ENCODE results near the gene NT5DC3.

DNA sequence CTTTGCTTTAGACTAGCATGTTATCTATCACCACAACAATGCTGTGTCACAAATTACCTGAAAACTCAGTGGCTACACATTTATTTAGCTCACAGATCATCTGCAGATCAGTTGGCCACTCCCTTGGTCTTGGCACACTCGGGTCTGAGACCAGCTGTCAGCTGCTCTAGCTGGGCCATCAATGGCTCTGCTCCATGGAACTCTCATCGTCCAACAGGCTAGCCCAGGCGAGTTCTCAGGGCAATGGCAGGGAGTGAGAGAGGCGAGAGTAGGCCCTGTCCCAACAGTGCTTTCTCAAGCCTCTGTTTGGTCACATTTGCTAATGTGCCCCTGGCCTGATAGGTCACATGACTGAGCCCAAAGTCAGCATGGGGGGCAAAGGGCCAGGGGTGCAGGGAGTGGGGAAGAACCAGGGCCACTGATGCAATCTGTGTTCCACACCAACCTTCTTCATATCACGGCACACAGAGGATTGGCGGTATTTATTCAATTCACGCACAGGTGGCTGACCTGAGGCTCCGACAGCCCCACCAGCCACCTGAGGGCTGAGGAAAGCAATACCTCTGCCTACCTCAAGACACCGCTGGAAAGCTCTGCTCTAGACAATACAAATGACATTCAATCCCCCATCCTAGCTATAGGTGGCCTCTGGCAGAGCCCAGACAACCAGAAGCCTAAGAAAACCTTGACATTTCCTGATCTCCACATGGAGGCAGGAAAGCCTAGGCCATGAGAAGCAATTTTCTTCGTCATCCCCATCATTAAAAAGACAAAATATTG is 82.5 kb downstream of the NT5DC3 start:
- TF ChIP-seq POLR2AphosphoS5 (IDR thresholded peaks at IDR 0.05; ENCODE audit: insufficient read depth, low read depth, low read length) (no peak), POLR2A (IDR thresholded peaks at IDR 0.05; ENCODE audit: low read depth, low read length) (no peak), EZH2 (IDR thresholded peaks at IDR 0.05; ENCODE audit: borderline replicate concordance, low read depth, low read length, severe bottlenecking) (no peak), MYC (IDR thresholded peaks at IDR 0.05; ENCODE audit: low read depth, low read length) (no peak), JUN (IDR thresholded peaks at IDR 0.05; ENCODE audit: borderline replicate concordance, insufficient read depth, insufficient read length, low read depth) (no peak)
- TF ChIP-seq, protein P1, sequence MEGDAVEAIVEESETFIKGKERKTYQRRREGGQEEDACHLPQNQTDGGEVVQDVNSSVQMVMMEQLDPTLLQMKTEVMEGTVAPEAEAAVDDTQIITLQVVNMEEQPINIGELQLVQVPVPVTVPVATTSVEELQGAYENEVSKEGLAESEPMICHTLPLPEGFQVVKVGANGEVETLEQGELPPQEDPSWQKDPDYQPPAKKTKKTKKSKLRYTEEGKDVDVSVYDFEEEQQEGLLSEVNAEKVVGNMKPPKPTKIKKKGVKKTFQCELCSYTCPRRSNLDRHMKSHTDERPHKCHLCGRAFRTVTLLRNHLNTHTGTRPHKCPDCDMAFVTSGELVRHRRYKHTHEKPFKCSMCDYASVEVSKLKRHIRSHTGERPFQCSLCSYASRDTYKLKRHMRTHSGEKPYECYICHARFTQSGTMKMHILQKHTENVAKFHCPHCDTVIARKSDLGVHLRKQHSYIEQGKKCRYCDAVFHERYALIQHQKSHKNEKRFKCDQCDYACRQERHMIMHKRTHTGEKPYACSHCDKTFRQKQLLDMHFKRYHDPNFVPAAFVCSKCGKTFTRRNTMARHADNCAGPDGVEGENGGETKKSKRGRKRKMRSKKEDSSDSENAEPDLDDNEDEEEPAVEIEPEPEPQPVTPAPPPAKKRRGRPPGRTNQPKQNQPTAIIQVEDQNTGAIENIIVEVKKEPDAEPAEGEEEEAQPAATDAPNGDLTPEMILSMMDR (IDR thresholded peaks at IDR 0.05; ENCODE audit: extremely low read depth in 1 of 2, insufficient read depth in 1 of 2, low read depth in 1 of 2, low read length in 2 of 2): no peak
- TF ChIP-seq, protein P2, sequence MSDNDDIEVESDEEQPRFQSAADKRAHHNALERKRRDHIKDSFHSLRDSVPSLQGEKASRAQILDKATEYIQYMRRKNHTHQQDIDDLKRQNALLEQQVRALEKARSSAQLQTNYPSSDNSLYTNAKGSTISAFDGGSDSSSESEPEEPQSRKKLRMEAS (IDR thresholded peaks at IDR 0.05; ENCODE audit: insufficient read depth, insufficient read length): no peak

Measured in endothelial cell of umbilical vein (primary cell).